Neural crest cell (in vitro differentiated cells): ENCODE results near the gene DPP8. TPM values are rescaled to one million over a fixed set of nuclear protein-coding genes. Genes with fewer than 3 reads are reported as not detected.

Experiments used
- DNase-seq: peaks from one replicate; pipeline ENCODE4 v3.0.0; 2021; ENCODE audit warnings: low read depth, mixed read lengths, low spot score
- H3K27ac Mint-ChIP-seq: one replicate; pipeline ENCODE4 v1.8.0; 2021; ENCODE audit warnings: mild to moderate bottlenecking, mixed read lengths; ENCODE audit not compliant: unreplicated experiment
- H3K27me3 Mint-ChIP-seq: 2 replicates; pipeline ENCODE4 v1.8.0; 2021; ENCODE audit warnings: low read depth, mild to moderate bottlenecking, mixed read lengths
- H3K36me3 Mint-ChIP-seq: 2 replicates; pipeline ENCODE4 v1.8.0; 2021; ENCODE audit warnings: low read depth, mild to moderate bottlenecking, mixed read lengths
- H3K4me1 Mint-ChIP-seq: 2 replicates; pipeline ENCODE4 v1.8.0; 2021; ENCODE audit warnings: mixed read lengths
- H3K4me3 Mint-ChIP-seq: one replicate; pipeline ENCODE4 v1.8.0; 2021; ENCODE audit warnings: mild to moderate bottlenecking, mixed read lengths
- H3K9me3 Mint-ChIP-seq: 2 replicates; pipeline ENCODE4 v1.8.0; 2021; ENCODE audit warnings: mixed read lengths
- CTCF ChIP-seq: fragments of 200-600 bp; sonication (generic); conservative IDR thresholded peaks from 2 replicates; pipeline ENCODE4 v1.5.0; 2021; ENCODE audit warnings: antibody characterized with exemption, mild to moderate bottlenecking
- total RNA-seq: library from RNA; stranded (reverse); gene quantifications from 2 replicates; pipeline ENCODE4 v1.2.1, GENCODE V29; 2021

Gene DPP8
- total RNA-seq, 1 donor from 2014 or later, result 26.1 TPM

- H3K4me3 Mint-ChIP-seq, result no peak overlapping the region
- no peak for TF ChIP-seq CTCF
- H3K4me1 Mint-ChIP-seq, result no peaks in the 10 kb centered on the region
- no peaks in the 10 kb centered on the region for H3K27me3 Mint-ChIP-seq
- no peaks in the 10 kb centered on the region for H3K9me3 Mint-ChIP-seq
- no peak overlapping the region for H3K27ac Mint-ChIP-seq
- DNase-seq, result no peak
- peaks cover 3% of the 10 kb centered on the region for H3K36me3 Mint-ChIP-seq
Measured at GRCh38 chr15:65450556-65450955, 66.9 kb downstream of the DPP8 start.

- H3K4me3 Mint-ChIP-seq, result no peak overlapping the region
- H3K27ac Mint-ChIP-seq, result no peak overlapping the region
- TF ChIP-seq CTCF, result no peak
- H3K36me3 Mint-ChIP-seq, result peaks cover 3% of the 10 kb centered on the region
- H3K4me1 Mint-ChIP-seq, result no peaks in the 10 kb centered on the region
- no peaks in the 10 kb centered on the region for H3K9me3 Mint-ChIP-seq
- no peaks in the 10 kb centered on the region for H3K27me3 Mint-ChIP-seq
- DNase-seq, result no peak
Measured at GRCh38 chr15:65447145-65447544, 70.3 kb downstream of the DPP8 start.

GRCh38 chr15:65434201-65434600 is 83.3 kb downstream of the DPP8 start:
- Mint-ChIP-seq H3K4me1 (no peaks in the 10 kb centered on the region), H3K4me3 (no peak overlapping the region), H3K27me3 (no peaks in the 10 kb centered on the region), H3K9me3 (no peaks in the 10 kb centered on the region), H3K36me3 (no peaks in the 10 kb centered on the region), H3K27ac (peak overlapping the region; percentile 66)
- no peak for TF ChIP-seq CTCF
- no peak for DNase-seq

- no peak for TF ChIP-seq CTCF
- no peak overlapping the region for H3K4me3 Mint-ChIP-seq
- no peak for DNase-seq
- H3K4me1 Mint-ChIP-seq, result no peaks in the 10 kb centered on the region
- H3K27me3 Mint-ChIP-seq, result no peaks in the 10 kb centered on the region
- no peaks in the 10 kb centered on the region for H3K36me3 Mint-ChIP-seq
- H3K27ac Mint-ChIP-seq, result no peak overlapping the region
- H3K9me3 Mint-ChIP-seq, result no peaks in the 10 kb centered on the region
Measured at GRCh38 chr15:65431731-65432130, 85.8 kb downstream of the DPP8 start.

- no peaks in the 10 kb centered on the region for H3K9me3 Mint-ChIP-seq
- H3K27ac Mint-ChIP-seq, result peak overlapping the region; percentile 32
- H3K27me3 Mint-ChIP-seq, result peaks cover 3% of the 10 kb centered on the region
- TF ChIP-seq CTCF, result no peak
- H3K4me3 Mint-ChIP-seq, result peak overlapping the region; percentile 61
- no peak for DNase-seq
- H3K36me3 Mint-ChIP-seq, result no peaks in the 10 kb centered on the region
- H3K4me1 Mint-ChIP-seq, result peaks cover 27% of the 10 kb centered on the region
Measured at GRCh38 chr15:65426216-65426853, 91.2 kb downstream of the DPP8 start.
